Measurements from ENCODE around the gene C1RL. TPM values are rescaled to one million over a fixed set of nuclear protein-coding genes. Genes with fewer than 3 reads are reported as not detected.

Gene C1RL
- total RNA-seq, 1 experiment from 2014 or later: 25.9 TPM

DNA sequence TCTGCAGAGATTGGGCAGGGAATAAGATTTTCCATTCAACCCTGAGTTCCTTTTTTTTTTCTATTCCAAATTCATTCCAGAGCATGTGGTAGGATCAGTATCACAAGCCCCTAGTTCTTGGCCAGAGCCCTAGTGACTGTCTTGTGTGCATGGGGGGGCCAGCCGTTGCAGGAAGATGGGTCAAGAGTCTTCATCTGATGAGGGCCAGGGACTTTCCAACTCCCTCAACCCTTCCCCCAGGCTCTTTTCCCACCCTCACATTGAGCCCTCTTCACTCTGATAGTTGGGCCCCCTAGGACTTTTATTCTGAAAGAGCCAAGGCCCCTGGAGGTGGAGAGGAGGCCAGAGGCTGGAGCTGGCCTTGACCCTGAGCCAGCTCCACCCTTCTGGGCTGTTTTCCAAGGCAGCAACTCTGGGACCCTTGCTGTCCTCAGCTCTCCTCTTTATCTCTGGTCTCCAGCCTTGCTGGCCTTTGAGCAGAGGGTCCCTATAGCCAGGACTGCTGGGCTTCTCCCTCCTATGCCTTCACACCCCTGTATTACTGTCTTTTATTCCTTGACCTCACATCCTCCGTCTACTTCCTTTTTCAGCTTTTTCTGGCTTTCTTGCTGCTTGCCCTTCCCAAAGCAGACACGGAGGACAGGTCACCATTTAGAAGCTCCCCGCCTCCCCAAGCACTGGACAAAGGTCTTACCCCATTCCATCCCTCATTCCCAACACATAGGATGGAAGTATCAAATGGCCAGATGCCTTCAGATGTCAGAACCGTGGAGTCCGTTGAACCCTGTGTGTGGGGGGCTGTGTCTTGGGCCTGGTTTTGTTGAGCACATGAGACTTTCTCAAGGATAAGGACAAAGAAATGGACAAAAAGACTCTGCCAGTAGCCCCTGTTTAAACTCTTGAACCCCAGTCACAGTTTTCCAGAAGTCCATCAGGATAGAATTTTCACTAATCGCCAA lies 14.1 kb upstream of the C1RL start:
- CTCF ChIA-PET: interaction anchor here (1.5 kb wide), 1 partner anchor 15 kb away, joined by 3 read pairs; no protein-coding TSS in a partner anchor
- no peak for ATAC-seq

More for the DNA sequence above, 14.1 kb upstream of the C1RL start:
- RAD21 ChIA-PET (ENCODE audit: low non-redundant PET in 1 of 2, low total read pairs in 2 of 2, uncharacterized antibody in 2 of 2, unreplicated experiment in 2 of 2): no interaction called here
- Histone ChIP-seq H3K79me2 (ENCODE audit: insufficient read depth, low read length) (no peaks in the 10 kb centered on the region), H4K20me1 (ENCODE audit: insufficient read depth) (no peaks in the 10 kb centered on the region), H3K27ac (ENCODE audit: low read depth, low read length) (no peak overlapping the region), H3K4me1 (ENCODE audit: control insufficient read depth in 1 of 2, insufficient read depth in 2 of 2, low read length in 2 of 2) (peaks cover 0 to 4% of the 10 kb centered on the region in 2 experiments; a peak in 1 of 4 replicates), H3K9me3 (ENCODE audit: control insufficient read depth in 1 of 2, insufficient read depth in 1 of 2, low read depth in 1 of 2, low read length in 2 of 2) (no peaks in the 10 kb centered on the region), H2AFZ (ENCODE audit: low read depth, low read length, poor library complexity, severe bottlenecking) (no peak overlapping the region), H3K27me3 (ENCODE audit: insufficient read depth, low read length) (no peaks in the 10 kb centered on the region), H3K4me3 (replicated peaks in 1 of 2; ENCODE audit: low read depth in 1 of 2, low read length in 2 of 2) (no peak overlapping the region), H3K4me2 (ENCODE audit: low read length) (no peak overlapping the region), H3K9me2 (ENCODE audit: insufficient read depth) (no peaks in the 10 kb centered on the region), H3K9ac (ENCODE audit: low read length) (no peak overlapping the region), H3K36me3 (ENCODE audit: control insufficient read depth in 1 of 2, insufficient read depth in 2 of 2, low read length in 2 of 2) (no peaks in the 10 kb centered on the region)
- TF ChIP-seq EGR1 (IDR thresholded peaks at IDR 0.05; ENCODE audit: low read depth) (no peak), EZH2 (IDR thresholded peaks at IDR 0.05) (no peak), EZH2phosphoT487 (IDR thresholded peaks at IDR 0.05; ENCODE audit: borderline replicate concordance) (no peak), SIN3A (IDR thresholded peaks at IDR 0.05; ENCODE audit: low read depth) (no peak), ZFX (IDR thresholded peaks at IDR 0.05) (no peak), SRF (IDR thresholded peaks at IDR 0.05; ENCODE audit: low read depth) (no peak), CEBPB (IDR thresholded peaks at IDR 0.05; ENCODE audit: low read depth) (no peak), FOSL1 (IDR thresholded peaks at IDR 0.05; ENCODE audit: low read depth) (no peak), YY1 (IDR thresholded peaks at IDR 0.05; ENCODE audit: extremely low read depth, insufficient replicate concordance, low read depth, low read length) (no peak)
- TF ChIP-seq, protein P1, sequence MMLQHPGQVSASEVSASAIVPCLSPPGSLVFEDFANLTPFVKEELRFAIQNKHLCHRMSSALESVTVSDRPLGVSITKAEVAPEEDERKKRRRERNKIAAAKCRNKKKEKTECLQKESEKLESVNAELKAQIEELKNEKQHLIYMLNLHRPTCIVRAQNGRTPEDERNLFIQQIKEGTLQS (IDR thresholded peaks at IDR 0.05): no peak
- TF ChIP-seq, protein P2, sequence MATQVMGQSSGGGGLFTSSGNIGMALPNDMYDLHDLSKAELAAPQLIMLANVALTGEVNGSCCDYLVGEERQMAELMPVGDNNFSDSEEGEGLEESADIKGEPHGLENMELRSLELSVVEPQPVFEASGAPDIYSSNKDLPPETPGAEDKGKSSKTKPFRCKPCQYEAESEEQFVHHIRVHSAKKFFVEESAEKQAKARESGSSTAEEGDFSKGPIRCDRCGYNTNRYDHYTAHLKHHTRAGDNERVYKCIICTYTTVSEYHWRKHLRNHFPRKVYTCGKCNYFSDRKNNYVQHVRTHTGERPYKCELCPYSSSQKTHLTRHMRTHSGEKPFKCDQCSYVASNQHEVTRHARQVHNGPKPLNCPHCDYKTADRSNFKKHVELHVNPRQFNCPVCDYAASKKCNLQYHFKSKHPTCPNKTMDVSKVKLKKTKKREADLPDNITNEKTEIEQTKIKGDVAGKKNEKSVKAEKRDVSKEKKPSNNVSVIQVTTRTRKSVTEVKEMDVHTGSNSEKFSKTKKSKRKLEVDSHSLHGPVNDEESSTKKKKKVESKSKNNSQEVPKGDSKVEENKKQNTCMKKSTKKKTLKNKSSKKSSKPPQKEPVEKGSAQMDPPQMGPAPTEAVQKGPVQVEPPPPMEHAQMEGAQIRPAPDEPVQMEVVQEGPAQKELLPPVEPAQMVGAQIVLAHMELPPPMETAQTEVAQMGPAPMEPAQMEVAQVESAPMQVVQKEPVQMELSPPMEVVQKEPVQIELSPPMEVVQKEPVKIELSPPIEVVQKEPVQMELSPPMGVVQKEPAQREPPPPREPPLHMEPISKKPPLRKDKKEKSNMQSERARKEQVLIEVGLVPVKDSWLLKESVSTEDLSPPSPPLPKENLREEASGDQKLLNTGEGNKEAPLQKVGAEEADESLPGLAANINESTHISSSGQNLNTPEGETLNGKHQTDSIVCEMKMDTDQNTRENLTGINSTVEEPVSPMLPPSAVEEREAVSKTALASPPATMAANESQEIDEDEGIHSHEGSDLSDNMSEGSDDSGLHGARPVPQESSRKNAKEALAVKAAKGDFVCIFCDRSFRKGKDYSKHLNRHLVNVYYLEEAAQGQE (IDR thresholded peaks at IDR 0.05; ENCODE audit: low read depth): no peak
- TF ChIP-seq, protein P3, sequence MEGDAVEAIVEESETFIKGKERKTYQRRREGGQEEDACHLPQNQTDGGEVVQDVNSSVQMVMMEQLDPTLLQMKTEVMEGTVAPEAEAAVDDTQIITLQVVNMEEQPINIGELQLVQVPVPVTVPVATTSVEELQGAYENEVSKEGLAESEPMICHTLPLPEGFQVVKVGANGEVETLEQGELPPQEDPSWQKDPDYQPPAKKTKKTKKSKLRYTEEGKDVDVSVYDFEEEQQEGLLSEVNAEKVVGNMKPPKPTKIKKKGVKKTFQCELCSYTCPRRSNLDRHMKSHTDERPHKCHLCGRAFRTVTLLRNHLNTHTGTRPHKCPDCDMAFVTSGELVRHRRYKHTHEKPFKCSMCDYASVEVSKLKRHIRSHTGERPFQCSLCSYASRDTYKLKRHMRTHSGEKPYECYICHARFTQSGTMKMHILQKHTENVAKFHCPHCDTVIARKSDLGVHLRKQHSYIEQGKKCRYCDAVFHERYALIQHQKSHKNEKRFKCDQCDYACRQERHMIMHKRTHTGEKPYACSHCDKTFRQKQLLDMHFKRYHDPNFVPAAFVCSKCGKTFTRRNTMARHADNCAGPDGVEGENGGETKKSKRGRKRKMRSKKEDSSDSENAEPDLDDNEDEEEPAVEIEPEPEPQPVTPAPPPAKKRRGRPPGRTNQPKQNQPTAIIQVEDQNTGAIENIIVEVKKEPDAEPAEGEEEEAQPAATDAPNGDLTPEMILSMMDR (IDR thresholded peaks at IDR 0.05 in 2 of 3, conservative IDR thresholded peaks at IDR 0.05 in 1 of 3; ENCODE audit: borderline replicate concordance in 1 of 3, insufficient read depth in 1 of 3, low read depth in 2 of 3, low read length in 2 of 3): no peak
- DNase-seq (ENCODE audit: low read depth, low spot score): no peak
- BruUV-seq (replicated peaks): no TSS peak
- POLR2A ChIA-PET: interaction anchor here (0.5 kb wide), 1 partner anchor 8 kb away, joined by 3 read pairs; no protein-coding TSS in a partner anchor
- intact Hi-C loops (cut with micrococcal nuclease): no loop called here
